Sigmoid colon (tissue), 7 donors: ENCODE data around the gene MYPN. TPM values are rescaled to one million over a fixed set of nuclear protein-coding genes. Genes with fewer than 3 reads are reported as not detected.

Experiments
- DNase-seq: peaks from one replicate; pipeline ENCODE4 v3.0.0-alpha.2; 2019
- H3K27ac ChIP-seq, 4 donors: fragments of 200-600 bp; sonication (generic); one replicate each; pipeline ENCODE4 v1.5.1; 2016 to 2019; ENCODE audit warnings: mild to moderate bottlenecking in 1 of 4
- H3K27me3 ChIP-seq, 3 donors: fragments of 200-600 bp; sonication (generic); one replicate each; pipeline ENCODE4 v1.5.1; 2019; ENCODE audit warnings: mild to moderate bottlenecking in 1 of 3
- H3K36me3 ChIP-seq, 4 donors: fragments of 200-600 bp; sonication (generic); one replicate each; pipeline ENCODE4 v1.5.1; 2016 to 2019
- H3K4me1 ChIP-seq, 4 donors: fragments of 200-600 bp; sonication (generic); one replicate each; pipeline ENCODE4 v1.5.1; 2017 to 2019
- H3K4me3 ChIP-seq, 4 donors: fragments of 200-600 bp; sonication (generic); one replicate each; pipeline ENCODE4 v1.5.1; 2017 to 2019; ENCODE audit warnings: mild to moderate bottlenecking in 2 of 4, moderate library complexity in 1 of 4
- H3K9me3 ChIP-seq, 4 donors: fragments of 200-600 bp in 3 of 4; sonication (generic) in 3 of 4; one replicate each; pipeline versions ENCODE4 v1.5.1 to v1.6.1; 2013 to 2019
- EP300 ChIP-seq, 4 donors: sonication (generic); formaldehyde crosslinking; IDR thresholded peaks; one replicate each; pipeline ENCODE4 v1.6.1; 2017; ENCODE audit warnings: antibody characterized with exemption in 4 of 4
- POLR2A ChIP-seq, 2 donors: fragments of 450-650 bp; IDR thresholded peaks; one replicate each; pipeline ENCODE4 v1.6.1; 2016; ENCODE audit warnings: antibody characterized with exemption in 2 of 2, mild to moderate bottlenecking in 2 of 2, moderate library complexity in 2 of 2
- POLR2AphosphoS5 ChIP-seq, 4 donors: sonication (generic); formaldehyde crosslinking; IDR thresholded peaks; one replicate each; pipeline ENCODE4 v1.6.1; 2017; ENCODE audit warnings: antibody characterized with exemption in 4 of 4
- WGBS, 2 donors: extraction: QIAGEN DNeasy Blood & Tissue Kit; methylation state at CpG; one replicate each; pipeline ENCODE4 v1.1.7; 2013; 5-methylcytosine and 5-hydroxymethylcytosine counted together
- intact Hi-C: fragments of 100-400 bp; cut with DNase I; formaldehyde crosslinking; loops from one replicate; pipeline ENCODE4 v1.15.1; 2023
- polyA plus RNA-seq, 3 donors: library from polyadenylated mRNA; stranded (reverse); fragments of 200-250 nt; gene quantifications; one replicate each; pipeline ENCODE4 v1.2.3, GENCODE V29; 2013
- total RNA-seq, 4 donors: library from RNA; depleted of rRNA; stranded (reverse); fragments of >200 nt; gene quantifications; one replicate each; pipeline ENCODE4 v1.1.0, GENCODE V29; 2016
- TF ChIP-seq, protein P1 (sequence below), 4 experiments: fragments of 450-650 bp in 3 of 4; fragments of 200-600 bp in 1 of 4; IDR thresholded peaks; one replicate each; pipeline ENCODE4 v1.5.1; 2016 to 2019; ENCODE audit warnings: antibody characterized with exemption in 4 of 4, mild to moderate bottlenecking in 3 of 4, moderate library complexity in 2 of 4
- donor health status: healthy with polysubstance abuse.
- donor health status: Bipolar disorder and iron deficiency.
- donor health status: healthy.

MYPN gene
- total and polyA plus RNA-seq, 7 donors = 0.23 to 1.6 (median 0.60) TPM; not detected in 4

DNA sequence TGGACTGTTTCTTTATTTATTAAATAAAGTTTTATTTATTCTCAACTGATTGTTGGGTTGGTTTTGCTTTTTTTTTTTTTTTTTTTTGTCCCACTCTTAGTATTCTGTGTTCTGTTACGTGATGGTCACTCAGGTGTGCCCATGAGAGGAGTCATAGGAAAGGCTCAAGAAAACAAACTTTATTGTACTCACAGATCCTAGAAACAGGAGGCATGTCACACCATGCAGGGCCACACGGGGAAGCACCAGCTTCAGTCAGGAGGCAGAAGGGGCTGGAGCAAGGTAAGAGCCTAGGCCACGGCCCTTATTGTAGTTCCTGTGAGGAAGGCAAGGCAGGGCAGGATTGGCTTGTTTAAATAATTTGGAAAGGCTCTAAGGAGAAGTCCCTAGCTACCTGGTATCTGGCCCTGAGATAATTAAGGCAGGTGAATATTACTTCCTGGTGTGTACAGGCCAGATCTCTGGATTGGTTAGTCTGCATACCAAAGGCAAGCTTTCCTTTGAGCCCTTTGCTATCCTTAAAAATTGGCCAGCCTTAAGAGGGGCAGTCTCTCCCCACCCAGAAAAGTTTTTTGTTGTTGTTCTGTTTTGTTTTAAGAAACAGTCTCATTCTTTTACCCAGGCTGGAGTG lies 114.4 kb downstream of the MYPN start:
- intact Hi-C loops = no loop called here
- 57 to 69% methylated on average over 3 of the region's 3 CpGs for WGBS, 2 donors
- H3K27ac ChIP-seq = no peak overlapping the region
- TF ChIP-seq EP300 (IDR thresholded peaks at IDR 0.05) (no peak), POLR2AphosphoS5 (IDR thresholded peaks at IDR 0.05) (no peak), POLR2A (IDR thresholded peaks at IDR 0.05) (no peak)
- TF ChIP-seq, protein P1, sequence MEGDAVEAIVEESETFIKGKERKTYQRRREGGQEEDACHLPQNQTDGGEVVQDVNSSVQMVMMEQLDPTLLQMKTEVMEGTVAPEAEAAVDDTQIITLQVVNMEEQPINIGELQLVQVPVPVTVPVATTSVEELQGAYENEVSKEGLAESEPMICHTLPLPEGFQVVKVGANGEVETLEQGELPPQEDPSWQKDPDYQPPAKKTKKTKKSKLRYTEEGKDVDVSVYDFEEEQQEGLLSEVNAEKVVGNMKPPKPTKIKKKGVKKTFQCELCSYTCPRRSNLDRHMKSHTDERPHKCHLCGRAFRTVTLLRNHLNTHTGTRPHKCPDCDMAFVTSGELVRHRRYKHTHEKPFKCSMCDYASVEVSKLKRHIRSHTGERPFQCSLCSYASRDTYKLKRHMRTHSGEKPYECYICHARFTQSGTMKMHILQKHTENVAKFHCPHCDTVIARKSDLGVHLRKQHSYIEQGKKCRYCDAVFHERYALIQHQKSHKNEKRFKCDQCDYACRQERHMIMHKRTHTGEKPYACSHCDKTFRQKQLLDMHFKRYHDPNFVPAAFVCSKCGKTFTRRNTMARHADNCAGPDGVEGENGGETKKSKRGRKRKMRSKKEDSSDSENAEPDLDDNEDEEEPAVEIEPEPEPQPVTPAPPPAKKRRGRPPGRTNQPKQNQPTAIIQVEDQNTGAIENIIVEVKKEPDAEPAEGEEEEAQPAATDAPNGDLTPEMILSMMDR (IDR thresholded peaks at IDR 0.05) = no peak
- DNase-seq = no peak
- H3K9me3 ChIP-seq = no peaks in the 10 kb centered on the region
- no peaks in the 10 kb centered on the region for H3K4me1 ChIP-seq
- H3K4me3 ChIP-seq = no peak overlapping the region
- H3K36me3 ChIP-seq = no peaks in the 10 kb centered on the region
- H3K27me3 ChIP-seq = no peaks in the 10 kb centered on the region

DNA sequence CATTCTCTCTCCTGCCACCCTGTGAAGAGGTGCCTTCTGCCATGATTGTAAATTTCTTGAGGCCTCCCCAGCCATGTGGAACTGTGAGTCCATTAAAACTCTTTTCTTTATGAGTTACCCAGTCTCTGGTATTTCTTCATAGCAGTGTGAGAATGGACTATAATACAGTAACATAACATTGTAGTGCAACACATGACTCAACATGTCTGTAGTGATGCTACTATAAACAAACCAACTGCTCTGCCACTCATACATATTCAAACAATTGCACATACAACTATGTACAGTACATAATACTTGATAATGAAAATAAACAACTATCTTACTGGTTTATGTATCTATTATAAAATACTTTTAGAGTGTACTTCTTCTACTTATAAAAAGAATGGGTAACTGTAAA lies 115.5 kb downstream of the MYPN start:
- H3K9me3 ChIP-seq = no peaks in the 10 kb centered on the region
- DNase-seq = no peak
- H3K27me3 ChIP-seq = no peaks in the 10 kb centered on the region
- no peak overlapping the region for H3K4me3 ChIP-seq
- intact Hi-C loops = no loop called here
- no peak overlapping the region for H3K27ac ChIP-seq
- H3K4me1 ChIP-seq = no peaks in the 10 kb centered on the region
- H3K36me3 ChIP-seq = no peaks in the 10 kb centered on the region
- TF ChIP-seq POLR2A (IDR thresholded peaks at IDR 0.05) (no peak), EP300 (IDR thresholded peaks at IDR 0.05) (no peak), POLR2AphosphoS5 (IDR thresholded peaks at IDR 0.05) (no peak)
- TF ChIP-seq, protein P1 (IDR thresholded peaks at IDR 0.05) = no peak

DNA sequence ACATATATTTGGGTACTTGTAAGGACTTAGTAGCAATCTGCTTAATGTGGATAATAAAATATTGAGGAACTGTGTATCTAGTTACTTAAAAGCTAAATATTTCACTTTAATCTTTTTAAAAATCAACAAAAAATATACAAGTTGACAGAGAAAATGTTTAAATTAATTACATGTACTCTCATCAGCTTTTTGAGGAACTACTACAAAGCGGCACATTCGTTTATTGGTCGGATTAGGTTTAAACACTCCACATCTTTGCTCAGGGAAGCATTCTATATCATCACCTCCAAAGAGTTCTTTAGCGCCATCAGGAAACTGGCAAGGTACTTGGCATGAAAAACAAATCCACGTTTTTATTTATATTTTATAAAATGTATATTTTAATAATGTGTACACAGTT lies 121.0 kb downstream of the MYPN start:
- H3K27ac ChIP-seq = no peak overlapping the region
- H3K4me1 ChIP-seq = peaks cover 0 to 14% (median 9%) of the 10 kb centered on the region in 4 donors
- no peaks in the 10 kb centered on the region for H3K36me3 ChIP-seq
- H3K27me3 ChIP-seq = no peaks in the 10 kb centered on the region
- no peaks in the 10 kb centered on the region for H3K9me3 ChIP-seq
- DNase-seq = no peak
- 49 to 79% methylated on average over 5 of the region's 5 CpGs for WGBS, 2 donors
- H3K4me3 ChIP-seq = no peak overlapping the region
- TF ChIP-seq, protein P1 (IDR thresholded peaks at IDR 0.05) = no peak
- no peak for TF ChIP-seq POLR2AphosphoS5 (IDR thresholded peaks at IDR 0.05)
- TF ChIP-seq POLR2A (IDR thresholded peaks at IDR 0.05) = no peak
- TF ChIP-seq EP300 (IDR thresholded peaks at IDR 0.05) = no peak
- intact Hi-C loops = no loop called here

DNA sequence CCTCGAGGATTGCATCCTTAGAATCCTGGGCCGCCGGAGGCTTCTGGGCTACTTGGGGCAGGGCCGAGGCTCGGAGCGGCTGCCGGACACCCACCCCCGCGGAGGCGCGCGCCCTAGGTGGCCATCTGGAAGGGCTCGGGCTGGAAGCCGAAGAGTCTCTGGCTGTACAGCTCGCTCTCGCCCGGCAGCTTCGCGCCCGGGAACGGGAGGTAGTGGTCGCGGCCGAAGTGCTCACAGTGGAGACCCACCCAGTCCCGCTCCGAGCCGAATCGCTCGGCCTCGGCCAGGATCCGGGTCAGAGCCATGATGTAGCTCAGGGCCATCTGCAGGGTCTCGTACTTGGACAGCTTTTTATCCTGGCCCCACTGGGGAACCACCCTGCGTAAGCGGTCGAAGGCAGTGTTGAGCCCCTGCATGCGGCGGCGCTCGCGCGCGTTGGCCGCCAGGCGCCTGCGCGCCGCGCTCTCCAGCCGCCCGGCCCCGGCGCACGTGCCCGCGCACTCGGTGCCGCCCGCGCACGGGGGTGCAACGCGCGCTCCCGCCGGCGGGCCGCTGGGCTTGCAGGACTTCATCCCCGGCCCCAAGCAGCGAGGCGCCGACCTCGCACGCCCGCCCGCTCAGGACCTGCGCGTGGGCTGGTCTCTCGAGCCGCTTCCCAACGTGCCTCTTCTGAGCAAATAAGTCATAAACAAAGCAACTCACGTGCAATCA lies 122.0 kb downstream of the MYPN start:
- TF ChIP-seq POLR2AphosphoS5 (IDR thresholded peaks at IDR 0.05) (peak in 2 of 4 donors; percentile 18 to 44), POLR2A (IDR thresholded peaks at IDR 0.05) (no peak), EP300 (IDR thresholded peaks at IDR 0.05) (no peak)
- TF ChIP-seq, protein P1 (IDR thresholded peaks at IDR 0.05) = no peak
- H3K9me3 ChIP-seq = no peaks in the 10 kb centered on the region
- peak overlapping the region; percentile 81 to 93 (median 86) for H3K27ac ChIP-seq
- H3K4me1 ChIP-seq = peaks cover 0 to 14% (median 9%) of the 10 kb centered on the region in 4 donors
- no peaks in the 10 kb centered on the region for H3K27me3 ChIP-seq
- H3K4me3 ChIP-seq = peak overlapping the region; percentile 47 to 66 (median 62)
- DNase-seq = peak; percentile 82
- WGBS, 2 donors = 0 to 1% methylated on average over 81 of the region's 81 CpGs
- intact Hi-C loops = loop anchor here (1.0 kb wide), 1 partner anchor 101 kb away; the partner anchor contains the start of genes HNRNPH3 and PBLD
- H3K36me3 ChIP-seq = no peaks in the 10 kb centered on the region
